ENCODE measurements around the gene ADAM19. TPM values are rescaled to one million over a fixed set of nuclear protein-coding genes. Genes with fewer than 3 reads are reported as not detected.

ADAM19 gene, protein sequence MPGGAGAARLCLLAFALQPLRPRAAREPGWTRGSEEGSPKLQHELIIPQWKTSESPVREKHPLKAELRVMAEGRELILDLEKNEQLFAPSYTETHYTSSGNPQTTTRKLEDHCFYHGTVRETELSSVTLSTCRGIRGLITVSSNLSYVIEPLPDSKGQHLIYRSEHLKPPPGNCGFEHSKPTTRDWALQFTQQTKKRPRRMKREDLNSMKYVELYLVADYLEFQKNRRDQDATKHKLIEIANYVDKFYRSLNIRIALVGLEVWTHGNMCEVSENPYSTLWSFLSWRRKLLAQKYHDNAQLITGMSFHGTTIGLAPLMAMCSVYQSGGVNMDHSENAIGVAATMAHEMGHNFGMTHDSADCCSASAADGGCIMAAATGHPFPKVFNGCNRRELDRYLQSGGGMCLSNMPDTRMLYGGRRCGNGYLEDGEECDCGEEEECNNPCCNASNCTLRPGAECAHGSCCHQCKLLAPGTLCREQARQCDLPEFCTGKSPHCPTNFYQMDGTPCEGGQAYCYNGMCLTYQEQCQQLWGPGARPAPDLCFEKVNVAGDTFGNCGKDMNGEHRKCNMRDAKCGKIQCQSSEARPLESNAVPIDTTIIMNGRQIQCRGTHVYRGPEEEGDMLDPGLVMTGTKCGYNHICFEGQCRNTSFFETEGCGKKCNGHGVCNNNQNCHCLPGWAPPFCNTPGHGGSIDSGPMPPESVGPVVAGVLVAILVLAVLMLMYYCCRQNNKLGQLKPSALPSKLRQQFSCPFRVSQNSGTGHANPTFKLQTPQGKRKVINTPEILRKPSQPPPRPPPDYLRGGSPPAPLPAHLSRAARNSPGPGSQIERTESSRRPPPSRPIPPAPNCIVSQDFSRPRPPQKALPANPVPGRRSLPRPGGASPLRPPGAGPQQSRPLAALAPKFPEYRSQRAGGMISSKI
- 10 to 100 TPM in 2 of 7 donors, 1 to 10 TPM in 5; 1.7 to 11.6 (median 3.0) TPM for total RNA-seq
- polyA plus RNA-seq = 10 to 100 TPM in 1 of 2 donors, 1 to 10 TPM in 1; 1.6 to 10.1 TPM
- long read RNA-seq, donor 1, partial matches to known transcripts = 3 of 5 reads
- long read RNA-seq, donor 1, other reads (novel, unspliced or antisense) = 1 of 5 reads
- long read RNA-seq, donor 2 = 0 reads
- long read RNA-seq, donor 3, partial matches to known transcripts = 1 of 5 reads
- long read RNA-seq, donor 3, other reads (novel, unspliced or antisense) = 4 of 5 reads

DNA sequence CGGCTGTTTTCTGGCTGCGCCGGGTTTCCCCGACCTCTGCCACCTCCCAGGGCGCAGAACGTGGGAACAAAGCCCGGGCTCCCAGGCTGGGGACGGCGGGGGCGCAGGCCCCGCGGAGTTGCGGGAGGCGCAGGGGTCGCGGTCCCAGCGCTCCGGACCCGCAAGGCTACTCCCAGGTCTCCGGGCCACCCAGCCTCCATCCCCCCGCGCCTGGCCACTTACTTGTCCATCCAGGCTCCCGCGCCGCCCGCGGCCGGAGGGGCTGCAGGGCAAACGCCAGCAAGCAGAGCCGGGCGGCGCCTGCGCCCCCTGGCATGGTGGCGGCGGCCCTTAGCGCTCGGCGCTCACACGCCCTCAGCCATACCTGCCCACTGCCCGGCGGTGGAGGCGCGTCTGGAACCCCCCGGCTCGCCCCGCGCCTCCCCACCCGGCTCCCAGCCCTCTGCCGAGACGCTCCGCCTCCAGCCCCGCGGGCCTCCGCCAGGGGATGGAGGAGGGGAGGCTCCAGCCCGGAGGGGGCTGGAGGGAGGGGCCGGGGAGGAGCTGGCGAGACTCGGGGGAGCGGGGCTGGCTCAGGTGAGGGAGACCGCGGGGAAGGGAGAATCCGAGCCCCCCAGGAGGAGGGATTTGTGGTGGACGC, at the start of gene ADAM19:
Gene ADAM19, minus strand, starts transcription at position 395 of the 640 bp plus-strand sequence. Its CDS starts 79 bp downstream, at position 316.
- Histone ChIP-seq H3K9me3 (no peaks in the 10 kb centered on the region), H3K27ac (peak within 1 kb of the TSS; percentile 19 to 81), H3K4me3 (peak within 1 kb of the TSS; percentile 74), H3K4me1 (ENCODE audit: insufficient read depth) (peaks cover 9% of the 10 kb centered on the region), H3K36me3 (no peaks in the 10 kb centered on the region), H3K27me3 (no peaks in the 10 kb centered on the region)
- peak; percentile 47 to 80 (median 66) for DNase-seq
- intact Hi-C loops (cut with DNase I) = loop anchor here in 1 of 4 donors (10.0 kb wide), 1 partner anchor 61 kb away; no protein-coding TSS in a partner anchor
- WGBS, 3 donors = 0 to 1% (median 0%) methylated on average over 54 to 63 of the region's 63 CpGs
- TF ChIP-seq, protein P1, sequence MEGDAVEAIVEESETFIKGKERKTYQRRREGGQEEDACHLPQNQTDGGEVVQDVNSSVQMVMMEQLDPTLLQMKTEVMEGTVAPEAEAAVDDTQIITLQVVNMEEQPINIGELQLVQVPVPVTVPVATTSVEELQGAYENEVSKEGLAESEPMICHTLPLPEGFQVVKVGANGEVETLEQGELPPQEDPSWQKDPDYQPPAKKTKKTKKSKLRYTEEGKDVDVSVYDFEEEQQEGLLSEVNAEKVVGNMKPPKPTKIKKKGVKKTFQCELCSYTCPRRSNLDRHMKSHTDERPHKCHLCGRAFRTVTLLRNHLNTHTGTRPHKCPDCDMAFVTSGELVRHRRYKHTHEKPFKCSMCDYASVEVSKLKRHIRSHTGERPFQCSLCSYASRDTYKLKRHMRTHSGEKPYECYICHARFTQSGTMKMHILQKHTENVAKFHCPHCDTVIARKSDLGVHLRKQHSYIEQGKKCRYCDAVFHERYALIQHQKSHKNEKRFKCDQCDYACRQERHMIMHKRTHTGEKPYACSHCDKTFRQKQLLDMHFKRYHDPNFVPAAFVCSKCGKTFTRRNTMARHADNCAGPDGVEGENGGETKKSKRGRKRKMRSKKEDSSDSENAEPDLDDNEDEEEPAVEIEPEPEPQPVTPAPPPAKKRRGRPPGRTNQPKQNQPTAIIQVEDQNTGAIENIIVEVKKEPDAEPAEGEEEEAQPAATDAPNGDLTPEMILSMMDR (IDR thresholded peaks at IDR 0.05) = peak in 2 of 3 donors; percentile 24 to 25
- peak; percentile 11 for TF ChIP-seq POLR2A (IDR thresholded peaks at IDR 0.05)
- TF ChIP-seq EP300 (IDR thresholded peaks at IDR 0.05) = no peak

- no peaks in the 10 kb centered on the region for H3K36me3 ChIP-seq
- intact Hi-C loops (cut with DNase I) = no loop called here
- WGBS, 3 donors = 30 to 43% (median 33%) methylated on average over 2 of the region's 2 CpGs
Observed at GRCh38 chr5:157624144-157624543, 48.6 kb upstream of the ADAM19 start.

DNA sequence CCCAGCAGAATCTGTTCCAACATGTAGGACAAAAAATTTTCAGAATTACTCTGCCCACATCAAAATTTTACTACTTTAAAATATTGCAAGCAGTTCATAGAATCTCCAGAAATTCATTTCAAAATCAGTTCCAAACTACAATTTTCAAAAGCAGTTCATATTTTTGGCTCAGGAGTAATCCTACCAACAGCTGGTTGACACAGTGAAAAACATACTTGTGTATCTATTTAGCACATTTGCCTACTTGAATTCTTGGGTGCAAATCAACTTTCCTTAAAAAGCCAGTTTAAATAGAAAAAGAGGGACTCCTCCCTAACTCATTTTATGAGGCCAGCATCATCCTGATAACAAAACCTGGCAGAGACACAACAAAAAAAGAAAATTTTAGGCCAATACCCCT, 45.2 kb upstream of the ADAM19 start:
- TF ChIP-seq, protein P1 (IDR thresholded peaks at IDR 0.05) = no peak
- no peak for TF ChIP-seq POLR2A (IDR thresholded peaks at IDR 0.05)
- no peak for TF ChIP-seq EP300 (IDR thresholded peaks at IDR 0.05)
- intact Hi-C loops (cut with DNase I) = no loop called here
- H3K27ac ChIP-seq = no peak overlapping the region

More at GRCh38 chr5:157624144-157624543, 48.6 kb upstream of the ADAM19 start:
- TF ChIP-seq, protein P1 (IDR thresholded peaks at IDR 0.05) = no peak
- no peak for TF ChIP-seq EP300 (IDR thresholded peaks at IDR 0.05)
- TF ChIP-seq POLR2A (IDR thresholded peaks at IDR 0.05) = no peak
- no peak for DNase-seq
- Histone ChIP-seq H3K27me3 (no peaks in the 10 kb centered on the region), H3K4me1 (ENCODE audit: insufficient read depth) (no peaks in the 10 kb centered on the region), H3K27ac (no peak overlapping the region), H3K4me3 (no peak overlapping the region), H3K9me3 (no peaks in the 10 kb centered on the region)

More for the DNA sequence above, 45.2 kb upstream of the ADAM19 start:
- no peaks in the 10 kb centered on the region for H3K27me3 ChIP-seq
- no peaks in the 10 kb centered on the region for H3K9me3 ChIP-seq
- H3K4me1 ChIP-seq (ENCODE audit: insufficient read depth) = no peaks in the 10 kb centered on the region
- H3K4me3 ChIP-seq = no peak overlapping the region
- H3K36me3 ChIP-seq = no peaks in the 10 kb centered on the region
- no peak for DNase-seq

All from ovary (tissue), 10 donors.